GM18498 (cell line): ENCODE results near the gene GNAO1.
A peak's percentile ranks its signal among the peaks of the same experiment; 100 is the strongest.

Experiments used
- ATAC-seq: cut with Tn5 transposase; IDR thresholded peaks from one replicate; pipeline ENCODE4 v1.9.1; 2021; ENCODE audit warnings: mild to moderate bottlenecking, moderate library complexity; ENCODE audit not compliant: unreplicated experiment

GNAO1 gene

DNA sequence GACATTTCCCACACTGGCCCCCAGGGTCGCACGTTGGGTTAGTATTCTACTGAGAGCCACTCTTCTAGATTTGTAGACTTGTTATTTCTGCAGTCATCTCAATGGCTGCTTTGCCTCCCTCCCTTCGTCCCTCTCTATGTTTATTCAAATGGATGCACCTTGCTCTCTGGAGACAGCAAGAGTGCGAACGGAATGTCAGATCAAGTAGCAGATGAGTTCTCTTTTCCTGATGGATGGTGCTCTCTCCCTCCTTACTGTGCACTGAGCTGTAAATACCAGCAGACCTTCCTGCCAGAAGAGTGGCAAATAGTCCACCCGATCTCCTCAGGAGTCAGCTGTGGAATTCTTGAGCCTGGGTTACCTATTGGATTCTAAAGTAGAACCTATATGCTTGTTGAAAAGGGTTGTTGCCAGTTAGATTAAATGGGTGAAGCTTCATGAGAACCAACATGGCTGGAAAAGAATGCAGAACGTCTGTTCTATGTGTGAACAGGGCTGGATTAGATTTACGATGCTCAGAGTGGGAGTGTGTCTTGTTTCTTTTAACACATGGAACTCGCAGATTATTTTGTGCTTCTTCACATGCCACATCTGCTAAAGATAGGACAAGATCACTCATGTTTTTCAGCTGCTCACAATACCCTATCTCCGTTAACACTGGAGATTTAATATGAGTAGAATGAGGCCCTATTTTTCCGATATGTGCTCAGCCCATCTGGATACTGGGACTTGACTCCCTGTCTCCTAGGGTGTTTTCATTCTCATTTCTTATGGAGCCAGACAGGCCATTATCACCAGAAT, 6.1 kb downstream of the GNAO1 start:
- ATAC-seq = no peak

DNA sequence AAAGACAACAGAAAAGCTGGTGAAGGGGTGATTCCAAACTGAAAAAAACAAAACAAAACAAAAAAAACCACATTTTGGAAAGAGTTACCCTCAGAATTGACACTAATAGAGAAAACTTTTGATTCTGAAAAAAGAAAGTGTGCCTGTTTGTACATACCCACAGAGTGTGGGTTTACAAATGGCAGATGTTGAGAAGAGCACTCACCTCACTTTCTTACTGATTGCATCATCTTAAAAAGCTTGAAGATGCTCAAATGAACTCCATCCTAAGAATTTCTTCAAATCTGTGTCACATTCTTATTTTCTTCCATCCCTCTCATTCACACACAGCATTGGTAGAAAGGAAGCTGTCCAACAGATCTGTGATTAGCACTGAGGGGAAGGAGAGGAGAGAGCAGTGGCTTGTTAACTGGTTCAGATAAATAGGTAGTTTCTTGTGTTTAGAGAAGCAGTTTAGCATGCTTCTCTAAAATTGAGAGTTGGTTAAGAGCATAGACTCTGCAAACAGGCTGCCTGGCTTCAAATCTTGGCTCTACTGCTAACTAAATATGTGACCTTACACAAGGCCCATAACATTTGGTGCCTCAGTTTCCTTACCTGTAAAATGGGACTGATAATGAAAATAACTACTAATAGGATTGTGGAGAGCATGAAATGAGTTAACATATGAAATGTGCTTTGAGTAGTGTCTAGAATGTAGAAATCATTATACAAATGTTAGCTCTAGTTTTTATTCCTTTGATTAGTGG, 6.9 kb downstream of the GNAO1 start:
- ATAC-seq = peak; percentile 43

DNA sequence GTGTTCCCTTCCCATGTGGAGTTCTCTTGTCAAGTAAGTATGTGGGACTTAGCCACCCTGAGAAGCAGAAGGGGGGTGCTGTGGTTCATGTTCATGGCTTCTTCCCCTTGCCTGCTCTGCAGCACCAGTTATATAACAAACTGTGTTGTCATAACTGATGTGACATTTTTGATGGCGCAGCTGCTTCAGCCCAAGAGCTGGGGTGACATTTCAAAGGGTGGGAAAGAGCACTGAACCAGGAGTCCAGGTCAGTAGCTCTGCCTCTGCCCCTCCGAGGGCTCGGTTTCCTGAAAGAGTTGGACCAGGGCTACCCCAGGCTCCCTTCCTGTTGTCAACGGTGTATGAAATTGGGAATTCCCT, 7.4 kb downstream of the GNAO1 start:
- ATAC-seq = no peak

DNA sequence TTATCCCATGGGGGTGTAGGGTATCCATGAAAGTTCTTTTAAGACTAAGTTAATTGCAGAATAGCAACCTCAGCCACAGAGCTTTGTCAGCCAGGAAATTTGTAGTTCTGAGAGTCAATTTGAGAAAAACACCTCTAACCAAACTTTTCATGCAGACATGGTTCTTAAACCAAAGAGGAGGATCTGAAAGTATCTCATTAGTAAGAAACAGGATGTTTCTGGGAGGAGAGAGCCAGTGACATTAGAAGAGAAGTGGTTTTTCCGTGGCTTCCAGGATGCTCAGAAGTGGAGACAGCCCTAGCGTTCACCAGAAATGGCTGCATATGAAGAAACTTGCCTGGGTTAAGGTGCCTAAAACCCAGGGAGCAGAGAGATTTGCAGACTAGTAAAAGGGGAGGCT, 7.9 kb downstream of the GNAO1 start:
- ATAC-seq = peak; percentile 54

- no peak for ATAC-seq
Measured at GRCh38 chr16:56201030-56201429, 9.7 kb downstream of the GNAO1 start.

- ATAC-seq = no peak
Measured at GRCh38 chr16:56202036-56202435, 10.7 kb downstream of the GNAO1 start.

GRCh38 chr16:56203052-56203451, 11.8 kb downstream of the GNAO1 start:
- peak; percentile 57 for ATAC-seq

DNA sequence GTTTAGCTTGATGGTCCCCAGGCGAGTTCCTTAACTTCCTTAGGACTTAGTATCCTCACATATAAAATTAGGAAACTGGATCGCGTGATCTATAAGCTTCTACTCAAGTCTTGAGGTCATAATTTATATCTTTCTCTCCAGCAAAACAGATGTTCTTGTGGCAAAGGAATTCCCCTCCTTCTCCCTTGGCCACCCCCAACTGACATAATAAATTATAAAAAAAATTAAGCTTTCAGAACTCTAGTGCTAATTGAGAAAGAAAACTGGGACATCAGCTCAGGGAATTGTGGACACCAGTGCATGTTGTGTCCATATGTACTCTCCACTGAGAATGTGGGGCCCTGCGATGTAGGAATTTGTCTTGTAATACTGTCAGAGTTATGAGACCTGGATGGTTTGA, 13.5 kb downstream of the GNAO1 start:
- no peak for ATAC-seq

GRCh38 chr16:56206951-56207350, 15.7 kb downstream of the GNAO1 start:
- ATAC-seq = no peak

- no peak for ATAC-seq
Measured at GRCh38 chr16:56207421-56207820, 16.1 kb downstream of the GNAO1 start.

DNA sequence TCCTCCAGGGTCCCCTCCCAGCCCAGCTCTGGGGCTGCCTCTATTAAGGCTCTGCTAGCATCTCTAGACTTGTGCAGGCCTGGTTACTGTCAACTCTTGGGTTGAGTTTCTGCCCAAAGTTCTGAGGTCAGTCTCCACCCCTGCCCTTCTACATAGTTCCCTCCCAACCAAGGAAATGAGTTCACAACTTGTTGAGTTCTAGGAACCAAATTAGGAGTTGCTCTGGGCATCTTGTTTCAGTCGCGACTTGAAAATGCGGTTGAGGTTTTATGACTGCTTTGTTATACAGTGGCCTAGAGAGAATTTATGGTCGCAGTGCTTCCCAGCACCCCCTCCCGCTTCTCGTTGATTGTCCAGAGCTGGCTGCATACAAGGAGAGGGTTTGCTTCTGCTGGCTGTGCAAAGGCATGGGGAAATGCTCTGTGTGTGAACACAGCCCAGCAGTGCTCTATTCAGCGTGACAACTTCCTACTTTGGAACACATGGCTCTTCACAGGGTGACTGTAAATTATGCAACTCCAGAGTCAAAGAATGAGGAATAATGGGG, 20.2 kb downstream of the GNAO1 start:
- no peak for ATAC-seq

- no peak for ATAC-seq
Measured at GRCh38 chr16:56212144-56212543, 20.9 kb downstream of the GNAO1 start.

DNA sequence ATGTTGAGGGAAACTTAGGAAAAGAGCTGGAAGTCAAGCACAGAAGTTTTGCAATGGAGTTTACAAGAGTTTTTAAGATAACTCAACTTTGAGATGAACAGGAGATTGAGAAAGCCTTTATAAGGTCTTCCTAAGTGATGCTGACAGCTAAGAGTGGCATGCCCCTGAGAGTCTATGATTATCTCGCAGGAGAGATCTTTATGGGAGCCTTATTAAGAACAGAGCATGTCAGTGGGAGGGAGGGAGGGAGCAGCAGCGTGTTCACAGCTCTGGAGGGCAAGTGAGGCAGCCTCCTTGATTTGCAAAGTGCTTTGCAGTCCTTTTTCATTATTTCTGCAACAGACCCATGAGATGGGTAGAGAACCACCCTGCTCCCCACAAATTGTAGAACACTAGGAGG, 30.7 kb downstream of the GNAO1 start:
- ATAC-seq = no peak

DNA sequence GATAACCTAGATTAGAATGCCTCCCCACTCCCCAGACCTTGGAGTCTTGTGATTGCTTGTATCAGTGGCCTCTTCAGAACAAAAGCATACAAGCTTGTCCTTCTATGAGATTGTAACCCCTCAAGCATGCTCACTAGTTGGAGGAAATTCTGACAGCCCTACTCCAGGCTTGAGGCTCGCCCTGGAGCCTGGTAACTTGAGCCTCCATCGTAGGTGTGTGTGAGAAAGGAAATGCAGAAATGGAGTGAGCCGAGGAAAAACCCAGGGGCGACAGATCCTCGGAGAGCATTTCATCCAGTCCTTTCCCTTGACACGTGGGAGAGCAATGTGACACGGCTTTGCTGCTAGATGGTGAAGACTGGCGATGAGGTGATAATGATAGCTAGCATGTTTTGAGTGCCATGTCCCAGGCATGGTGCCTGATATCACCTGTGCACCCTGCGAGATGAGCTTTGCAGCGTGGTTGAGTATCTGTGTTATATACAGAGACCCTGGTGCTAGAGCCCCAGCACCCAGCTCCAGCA, 31.2 kb downstream of the GNAO1 start:
- ATAC-seq = no peak

DNA sequence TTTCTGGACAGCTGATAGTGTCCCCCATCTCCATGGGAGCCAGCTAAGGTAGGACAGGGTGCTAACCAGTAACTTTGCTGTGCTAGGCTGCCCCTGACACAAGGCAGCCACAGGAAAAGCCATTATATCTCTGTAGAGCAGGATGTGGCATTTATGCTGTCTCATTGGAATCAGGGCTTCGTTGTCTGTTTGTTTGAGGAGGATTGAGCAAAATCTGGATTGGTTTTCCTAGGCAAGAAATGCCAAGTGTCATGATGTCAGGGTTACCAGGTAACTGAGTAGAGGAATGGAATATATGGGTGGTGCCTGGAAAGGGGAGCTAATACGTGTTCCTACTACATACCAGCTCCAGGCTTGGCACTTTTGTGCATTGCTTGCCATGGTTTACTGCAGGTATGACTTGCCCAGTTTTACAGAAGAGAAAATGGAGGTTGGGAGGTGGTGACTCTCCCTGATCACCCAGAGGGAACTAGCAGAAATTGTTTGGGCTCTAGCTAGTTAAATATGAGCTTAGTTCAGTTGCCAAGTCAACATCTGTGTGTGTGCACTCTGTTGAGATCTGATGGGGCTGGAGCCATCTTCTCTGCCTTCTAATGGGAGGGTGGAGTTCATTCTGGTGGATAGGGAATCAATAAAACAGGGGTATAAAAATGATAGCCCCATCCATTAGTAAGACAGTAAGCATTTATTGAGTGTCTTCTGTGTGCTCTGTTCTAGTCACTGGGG, 33.9 kb downstream of the GNAO1 start:
- no peak for ATAC-seq

DNA sequence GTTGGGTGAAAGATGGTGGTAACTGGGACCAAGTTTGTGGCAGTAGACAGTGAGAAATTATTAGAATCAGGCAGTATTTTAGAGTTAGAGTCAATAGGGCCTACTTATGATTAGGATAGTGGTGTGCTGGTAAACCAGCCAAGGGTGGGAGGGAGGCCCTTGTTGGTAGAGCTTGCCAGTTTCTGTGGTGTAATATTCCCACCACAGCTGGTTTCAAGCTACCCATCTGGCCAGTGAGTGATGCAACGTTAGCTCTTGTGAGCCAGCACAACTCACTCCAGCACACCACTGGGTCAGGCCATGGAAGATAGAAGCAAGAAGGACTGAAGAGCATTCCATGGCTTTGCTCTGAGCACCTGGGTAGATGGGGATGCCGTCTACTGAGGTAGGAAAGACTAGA, 34.9 kb downstream of the GNAO1 start:
- ATAC-seq = no peak

DNA sequence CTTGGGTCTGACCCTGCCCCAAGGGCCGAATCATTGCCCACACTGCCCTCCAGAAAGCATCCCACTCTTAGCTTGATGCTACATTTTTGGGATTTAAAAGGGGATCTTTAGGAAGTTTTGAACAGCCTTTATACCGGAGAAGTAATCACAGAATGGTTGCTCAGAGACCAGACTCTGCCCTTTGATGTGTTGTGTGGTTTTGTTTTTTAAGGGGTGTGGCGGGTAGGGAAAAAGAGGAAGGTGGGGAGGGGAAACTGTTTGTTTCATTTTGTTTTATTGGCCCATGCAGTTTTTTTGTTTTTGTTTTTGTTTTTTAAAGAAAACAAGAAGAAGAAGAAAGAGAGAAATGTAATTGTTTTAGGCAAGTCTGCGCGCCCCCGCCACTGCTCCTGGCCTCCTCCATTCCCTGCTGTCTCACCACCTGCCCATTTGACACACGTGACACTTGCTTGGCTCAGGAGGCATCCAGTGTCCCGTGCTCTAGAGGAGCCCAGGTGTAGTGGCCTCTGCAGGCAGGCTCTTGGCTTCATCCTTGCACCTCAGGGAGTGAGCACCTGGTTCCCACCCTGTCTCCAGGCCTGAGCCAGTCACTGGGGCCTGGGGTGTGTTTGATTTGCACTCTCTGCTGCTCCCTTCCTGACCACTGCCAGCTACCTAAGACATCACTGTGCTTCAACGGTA, 35.7 kb downstream of the GNAO1 start:
- ATAC-seq = no peak

GRCh38 chr16:56227936-56228335, 36.6 kb downstream of the GNAO1 start:
- ATAC-seq = no peak

- no peak for ATAC-seq
Measured at GRCh38 chr16:56228476-56228875, 37.2 kb downstream of the GNAO1 start.

DNA sequence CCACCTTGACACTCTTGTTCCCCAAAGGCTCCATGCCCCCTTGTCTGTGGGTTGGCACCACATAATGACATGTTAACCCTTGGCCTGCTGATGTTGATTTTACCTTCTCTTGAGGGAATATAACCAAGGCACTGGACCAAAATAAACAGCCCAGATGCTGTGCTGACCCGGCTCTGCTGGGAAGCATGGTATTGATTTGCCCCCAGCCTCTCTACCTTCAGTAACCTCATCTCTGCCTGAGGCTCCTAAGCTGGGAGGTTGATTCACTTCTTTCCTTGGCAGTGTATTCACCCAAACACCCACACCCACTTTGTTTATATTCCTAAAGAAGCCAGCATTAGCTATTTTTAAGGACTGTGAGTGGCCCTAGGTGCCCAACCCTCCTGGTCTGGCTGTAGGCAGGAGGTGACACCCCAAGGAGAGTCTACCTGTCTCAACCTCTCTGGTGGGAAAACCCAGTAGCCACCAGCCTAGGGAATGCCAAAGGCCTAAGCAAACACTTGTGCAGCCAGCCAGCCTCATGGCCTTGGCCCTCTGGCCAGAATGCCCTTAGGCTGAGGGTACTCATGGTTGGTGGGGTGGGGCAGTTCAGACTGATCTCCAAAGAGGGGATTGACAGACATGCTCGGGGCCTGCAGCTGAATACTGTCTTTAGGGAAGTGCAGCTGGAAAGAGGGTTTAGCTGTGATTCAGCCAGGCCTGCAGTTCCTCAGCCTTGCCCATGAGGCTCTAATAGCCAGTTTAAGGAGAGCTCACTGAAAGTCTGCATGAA, 42.7 kb downstream of the GNAO1 start:
- no peak for ATAC-seq
